Naive thymus-derived CD4-positive, alpha-beta T cell (primary cell): Measurements from ENCODE around the gene ABCF1. TPM values are rescaled to one million over a fixed set of nuclear protein-coding genes. Genes with fewer than 3 reads are reported as not detected.
"Not testable (repeated sequence)": the region's sequence is repeated elsewhere in the genome, so short reads cannot be mapped to it uniquely, and the experiment has no call there.

Experiments used
- ATAC-seq: fragments of 150-1000 bp; cut with Tn5 transposase; 2 replicates; pipeline ENCODE4 v1.10.0; 2021; ENCODE audit warnings: mild to moderate bottlenecking, moderate library complexity
- CTCF ChIA-PET: fragments of 350-600 bp; sonication (Branson Sonifier 250); formaldehyde crosslinking; loops from one replicate; lab custom pipeline; 2021; ENCODE audit warnings: antibody characterized with exemption; lab: Charles Lee
- POLR2A ChIA-PET: fragments of 350-600 bp; sonication (Branson Sonifier 250); formaldehyde crosslinking; loops from one replicate; lab custom pipeline; 2021; ENCODE audit warnings: antibody characterized with exemption, inconsistent platforms; lab: Charles Lee
- DNase-seq, 9 donors: peaks; one replicate each; pipeline versions ENCODE4 v3.0.0 to v3.0.0-alpha.2; 2020 to 2022; ENCODE audit warnings: mixed read lengths in 1 of 9
- H3K27ac ChIP-seq: one replicate; pipeline ENCODE4 v1.7.0; 2013; ENCODE audit warnings: mild to moderate bottlenecking, low read depth, low read length, moderate library complexity
- H3K27me3 ChIP-seq, 2 donors: one replicate each; pipeline ENCODE4 v1.7.0; 2013; ENCODE audit warnings: low read length in 2 of 2, mild to moderate bottlenecking in 2 of 2, moderate library complexity in 2 of 2; ENCODE audit not compliant: control insufficient read depth in 2 of 2, insufficient read depth in 2 of 2
- H3K36me3 ChIP-seq, 3 experiments: 1 replicate in 2 of 3; 2 replicates in 1 of 3; pipeline ENCODE4 v1.7.0; 2013; ENCODE audit warnings: low read length in 3 of 3, mild to moderate bottlenecking in 3 of 3, moderate library complexity in 1 of 3; ENCODE audit not compliant: insufficient read depth in 3 of 3, control insufficient read depth in 2 of 3
- H3K4me1 ChIP-seq, 2 donors: one replicate each; pipeline ENCODE4 v1.7.0; 2013; ENCODE audit warnings: low read length in 2 of 2, mild to moderate bottlenecking in 2 of 2, moderate library complexity in 1 of 2; ENCODE audit not compliant: control insufficient read depth in 2 of 2, insufficient read depth in 2 of 2
- H3K4me3 ChIP-seq: 2 replicates; pipeline ENCODE4 v1.7.0; 2013; ENCODE audit warnings: mild to moderate bottlenecking, low read length
- H3K9me3 ChIP-seq, 3 experiments: 1 replicate in 2 of 3; 2 replicates in 1 of 3; pipeline ENCODE4 v1.7.0; 2013; ENCODE audit warnings: low read length in 3 of 3; ENCODE audit not compliant: control insufficient read depth in 2 of 3
- H3K27ac Mint-ChIP-seq, 9 donors: one replicate each; pipeline ENCODE4 v1.8.0; 2020 to 2022; ENCODE audit warnings: mixed read lengths in 9 of 9, mild to moderate bottlenecking in 8 of 9, moderate library complexity in 5 of 9, inconsistent platforms in 2 of 9
- H3K27me3 Mint-ChIP-seq, 5 donors: one replicate each; pipeline ENCODE4 v1.8.0; 2021 to 2022; ENCODE audit warnings: mixed read lengths in 5 of 5, mild to moderate bottlenecking in 1 of 5
- H3K36me3 Mint-ChIP-seq, 5 donors: one replicate each; pipeline ENCODE4 v1.8.0; 2020 to 2022; ENCODE audit warnings: mixed read lengths in 5 of 5, mild to moderate bottlenecking in 3 of 5, inconsistent platforms in 1 of 5
- H3K4me1 Mint-ChIP-seq, 7 donors: one replicate each; pipeline ENCODE4 v1.8.0; 2020 to 2022; ENCODE audit warnings: mixed read lengths in 7 of 7, mild to moderate bottlenecking in 3 of 7, inconsistent platforms in 1 of 7
- H3K4me3 Mint-ChIP-seq, 10 donors: one replicate each; pipeline ENCODE4 v1.8.0; 2020 to 2022; ENCODE audit warnings: mild to moderate bottlenecking in 10 of 10, mixed read lengths in 10 of 10, moderate library complexity in 6 of 10, inconsistent platforms in 2 of 10
- H3K9me3 Mint-ChIP-seq, 11 donors: one replicate each; pipeline ENCODE4 v1.8.0; 2020 to 2022; ENCODE audit warnings: mixed read lengths in 11 of 11, mild to moderate bottlenecking in 4 of 11, inconsistent platforms in 1 of 11, moderate library complexity in 1 of 11
- intact Hi-C, 2 donors: fragments of 100-400 bp; cut with micrococcal nuclease; formaldehyde crosslinking; loops; one replicate each; pipeline ENCODE4 v1.15.1; 2023
- polyA plus RNA-seq, 2 donors: library from polyadenylated mRNA; unstranded; fragments of 300-500 nt; fragmentation: Illumina TruSeq; gene quantifications; one replicate each; pipeline ENCODE4 v1.2.3, GENCODE V29; 2021
- total RNA-seq, 6 experiments: library from RNA in 5 of 6; stranded (reverse) in 5 of 6; gene quantifications; 1 replicate in 5 of 6; 2 replicates in 1 of 6; pipeline ENCODE4 v1.2.3 and lab custom pipeline; 2021 to 2026

The ABCF1 gene
- total and polyA plus RNA-seq, 7 experiments from 2014 or later, result 25.2 to 116 (median 73.8) TPM

GRCh38 chr6:30597315-30598144 lies 26.3 kb downstream of the ABCF1 start:
- DNase-seq (peak; percentile 57 to 82 (median 73)), ATAC-seq (peak; percentile 92)
- ChIA-PET POLR2A (interaction anchor here (0.5 to 11.1 kb wide), 22 partner anchors 9 to 767 kb away, joined by 3 to 189 read pairs (median 4); partner anchors contain the start of genes MRPS18B and PRR3), CTCF (interaction anchor here (0.6 to 10.4 kb wide), 26 partner anchors 9 to 483 kb away, joined by 3 to 128 read pairs (median 4); partner anchors contain the start of genes ABCF1, MDC1 and PRR3)
- H3K27ac ChIP-seq, H3K9me3 ChIP-seq, H3K27me3 ChIP-seq, H3K9me3 Mint-ChIP-seq, H3K4me3 ChIP-seq, H3K27me3 Mint-ChIP-seq, H3K4me3 Mint-ChIP-seq, H3K4me1 ChIP-seq: not testable (repeated sequence)
- H3K36me3 Mint-ChIP-seq, result peaks cover 2 to 17% (median 6%) of the 10 kb centered on the region in 5 donors
- H3K36me3 ChIP-seq, result peaks cover 3 to 44% (median 5%) of the 10 kb centered on the region in 3 experiments
- H3K27ac Mint-ChIP-seq, result peak overlapping the region in 8 of 9 donors; percentile 19 to 85 (median 54)
- H3K4me1 Mint-ChIP-seq, result peaks cover 8 to 25% (median 16%) of the 10 kb centered on the region in 7 donors
- intact Hi-C loops, result loop anchor here (1.0 kb wide), 4 partner anchors 56 to 144 kb away; no protein-coding TSS in a partner anchor

- Histone ChIP-seq H3K9me3 (no peaks in the 10 kb centered on the region), H3K4me3 (no peak overlapping the region), H3K27me3 (no peaks in the 10 kb centered on the region), H3K36me3 (peaks cover 19 to 50% (median 21%) of the 10 kb centered on the region in 3 experiments), H3K27ac (peak overlapping the region; percentile 39), H3K4me1 (peaks cover 3 to 5% of the 10 kb centered on the region in 2 donors)
- peaks cover 16 to 38% (median 24%) of the 10 kb centered on the region in 7 donors for H3K4me1 Mint-ChIP-seq
- intact Hi-C loops, result no loop called here
- H3K27ac Mint-ChIP-seq, result peak overlapping the region in 6 of 9 donors; percentile 33 to 78 (median 53)
- no peaks in the 10 kb centered on the region for H3K9me3 Mint-ChIP-seq
- no peak for DNase-seq
- H3K27me3 Mint-ChIP-seq, result no peaks in the 10 kb centered on the region
- H3K36me3 Mint-ChIP-seq, result peaks cover 15 to 31% (median 18%) of the 10 kb centered on the region in 5 donors
- ChIA-PET POLR2A (interaction anchor here (0.7 to 11.1 kb wide), 12 partner anchors 9 to 1995 kb away, joined by 3 to 189 read pairs (median 4); partner anchors contain the start of gene MRPS18B), CTCF (interaction anchor here (0.6 to 10.4 kb wide), 12 partner anchors 11 to 387 kb away, joined by 3 to 128 read pairs (median 4); partner anchors contain the start of gene MDC1)
- no peak for ATAC-seq
- H3K4me3 Mint-ChIP-seq, result no peak overlapping the region
Measured at GRCh38 chr6:30598912-30599624, 27.8 kb downstream of the ABCF1 start.

- Mint-ChIP-seq H3K4me1 (peaks cover 16 to 38% (median 26%) of the 10 kb centered on the region in 7 donors), H3K27ac (peak overlapping the region in 7 of 9 donors; percentile 17 to 79 (median 58)), H3K9me3 (no peaks in the 10 kb centered on the region), H3K36me3 (peaks cover 18 to 35% (median 26%) of the 10 kb centered on the region in 5 donors), H3K27me3 (no peaks in the 10 kb centered on the region), H3K4me3 (no peak overlapping the region)
- Histone ChIP-seq H3K4me3 (no peak overlapping the region), H3K27me3 (no peaks in the 10 kb centered on the region), H3K27ac (peak overlapping the region; percentile 39), H3K36me3 (peaks cover 26 to 50% (median 28%) of the 10 kb centered on the region in 3 experiments), H3K4me1 (peaks cover 3 to 5% of the 10 kb centered on the region in 2 donors), H3K9me3 (no peaks in the 10 kb centered on the region)
- no peak for DNase-seq
- ChIA-PET CTCF (interaction anchor here (1.0 to 10.4 kb wide), 6 partner anchors 11 to 116 kb away, joined by 3 to 128 read pairs (median 8); no protein-coding TSS in a partner anchor), POLR2A (interaction anchor here (0.6 to 11.1 kb wide), 12 partner anchors 9 to 136 kb away, joined by 3 to 189 read pairs (median 4); partner anchors contain the start of gene MRPS18B)
- intact Hi-C loops, result loop anchor here in 1 of 2 donors (2.0 kb wide), 1 partner anchor 15 kb away; no protein-coding TSS in a partner anchor
- no peak for ATAC-seq
Measured at GRCh38 chr6:30599625-30600324, 28.5 kb downstream of the ABCF1 start.

GRCh38 chr6:30600451-30600961 lies 29.3 kb downstream of the ABCF1 start:
- H3K4me1 Mint-ChIP-seq, result peaks cover 16 to 35% (median 25%) of the 10 kb centered on the region in 7 donors
- H3K4me3 Mint-ChIP-seq, result no peak overlapping the region

GRCh38 chr6:30601436-30601814 lies 30.2 kb downstream of the ABCF1 start:
- peak overlapping the region; percentile 47 for H3K27ac ChIP-seq
- peaks cover 22 to 45% (median 36%) of the 10 kb centered on the region in 5 donors for H3K36me3 Mint-ChIP-seq
- POLR2A ChIA-PET, result interaction anchor here (0.6 to 11.1 kb wide), 6 partner anchors 9 to 118 kb away, joined by 3 to 189 read pairs (median 8); no protein-coding TSS in a partner anchor

More at GRCh38 chr6:30600451-30600961, 29.3 kb downstream of the ABCF1 start:
- POLR2A ChIA-PET, result interaction anchor here (0.6 to 11.1 kb wide), 10 partner anchors 10 to 109 kb away, joined by 3 to 189 read pairs (median 4); no protein-coding TSS in a partner anchor
- no peaks in the 10 kb centered on the region for H3K9me3 Mint-ChIP-seq
- DNase-seq (no peak), ATAC-seq (no peak)
- intact Hi-C loops, result loop anchor here in 1 of 2 donors (2.0 kb wide), 1 partner anchor 14 kb away; no protein-coding TSS in a partner anchor
- H3K36me3 Mint-ChIP-seq, result peaks cover 17 to 39% (median 30%) of the 10 kb centered on the region in 5 donors
- peak overlapping the region; percentile 47 for H3K27ac ChIP-seq
- peak overlapping the region in 7 of 9 donors; percentile 58 to 85 (median 79) for H3K27ac Mint-ChIP-seq
- H3K36me3 ChIP-seq, result peaks cover 33 to 54% (median 35%) of the 10 kb centered on the region in 3 experiments
- H3K27me3 Mint-ChIP-seq, result no peaks in the 10 kb centered on the region
- H3K4me1 ChIP-seq, result peaks cover 3 to 5% of the 10 kb centered on the region in 2 donors
- CTCF ChIA-PET, result interaction anchor here (0.9 to 8.1 kb wide), 6 partner anchors 10 to 130 kb away, joined by 3 to 104 read pairs (median 4); no protein-coding TSS in a partner anchor
- H3K9me3 ChIP-seq, result no peaks in the 10 kb centered on the region
- H3K27me3 ChIP-seq, result no peaks in the 10 kb centered on the region
- no peak overlapping the region for H3K4me3 ChIP-seq

More at GRCh38 chr6:30601436-30601814, 30.2 kb downstream of the ABCF1 start:
- Histone ChIP-seq H3K27me3 (no peaks in the 10 kb centered on the region), H3K36me3 (peaks cover 40 to 62% (median 44%) of the 10 kb centered on the region in 3 experiments), H3K9me3 (no peaks in the 10 kb centered on the region), H3K4me1 (peaks cover 3 to 5% of the 10 kb centered on the region in 2 donors), H3K4me3 (no peak overlapping the region)
- ATAC-seq (peak; percentile 45), DNase-seq (peak in 1 of 9 donors; percentile 9)
- CTCF ChIA-PET, result interaction anchor here (0.7 to 8.1 kb wide), 5 partner anchors 9 to 1365 kb away, joined by 3 to 104 read pairs (median 4); no protein-coding TSS in a partner anchor
- H3K27ac Mint-ChIP-seq, result peak overlapping the region in 8 of 9 donors; percentile 32 to 85 (median 78)
- no peaks in the 10 kb centered on the region for H3K9me3 Mint-ChIP-seq
- H3K4me1 Mint-ChIP-seq, result peaks cover 19 to 41% (median 28%) of the 10 kb centered on the region in 7 donors
- H3K4me3 Mint-ChIP-seq, result no peak overlapping the region
- no peaks in the 10 kb centered on the region for H3K27me3 Mint-ChIP-seq
- intact Hi-C loops, result loop anchor here in 1 of 2 donors (2.0 kb wide), 1 partner anchor 13 kb away; no protein-coding TSS in a partner anchor
